SK-N-SH (cell line): ENCODE data around the gene ANKFN1. TPM values are rescaled to one million over a fixed set of nuclear protein-coding genes. Genes with fewer than 3 reads are reported as not detected.

Source experiments
- CTCF ChIA-PET: fragments of 300-600, 350-600 bp; formaldehyde crosslinking; extraction: SDS; loops from one replicate; lab custom pipeline; 2021; lab: Yijun Ruan, JAX
- POLR2A ChIA-PET: fragments of 350-600 bp; sonication (Branson Sonifier 250); formaldehyde crosslinking; extraction: SDS; loops from one replicate; lab custom pipeline; 2020; ENCODE audit warnings: antibody characterized with exemption, inconsistent platforms; lab: Yijun Ruan, JAX
- DNase-seq: peaks from one replicate; pipeline ENCODE4 v3.0.0; 2012
- H2AFZ ChIP-seq: fragments of 200-600 bp; sonication (generic); 2 replicates; pipeline ENCODE4 v1.8.1; 2016; ENCODE audit warnings: antibody characterized with exemption, mild to moderate bottlenecking, low read depth
- H3F3A ChIP-seq: fragments of 200-600 bp; sonication (generic); replicated peaks from 2 replicates; pipeline ENCODE3; 2016; ENCODE audit warnings: antibody characterized with exemption, mild to moderate bottlenecking; ENCODE audit not compliant: insufficient read depth
- H3K27ac ChIP-seq, 2 experiments: fragments of 200-500 bp in 1 of 2; fragments of 200-600 bp in 1 of 2; sonication (Bioruptor generic) in 1 of 2; sonication (generic), shearing (Covaris generic) in 1 of 2; 2 replicates each; pipeline versions ENCODE4 v1.5.1 to v1.6.1; 2014 to 2016; ENCODE audit warnings: low read depth in 2 of 2, inconsistent platforms in 1 of 2, low read length in 1 of 2, mild to moderate bottlenecking in 1 of 2, mixed read lengths in 1 of 2
- H3K27me3 ChIP-seq: fragments of 200-600 bp; sonication (generic), shearing (Covaris generic); 2 replicates; pipeline ENCODE4 v1.6.1; 2016; ENCODE audit warnings: mixed run types; ENCODE audit not compliant: insufficient read depth
- H3K36me3 ChIP-seq, 2 experiments: fragments of 200-500 bp in 1 of 2; fragments of 200-600 bp in 1 of 2; sonication (Bioruptor generic) in 1 of 2; sonication (generic) in 1 of 2; replicated peaks in 1 of 2; 2 replicates each; pipeline versions ENCODE3 to v1.5.1; 2014 to 2016; ENCODE audit warnings: low read length in 1 of 2, mild to moderate bottlenecking in 1 of 2; ENCODE audit not compliant: insufficient read depth in 2 of 2, control insufficient read depth in 1 of 2
- H3K4me1 ChIP-seq, 2 experiments: fragments of 200-500 bp in 1 of 2; fragments of 200-600 bp in 1 of 2; sonication (Bioruptor generic) in 1 of 2; sonication (generic), shearing (Covaris generic) in 1 of 2; 2 replicates each; pipeline versions ENCODE4 v1.5.1 to v1.6.1; 2014 to 2016; ENCODE audit warnings: low read depth in 1 of 2, low read length in 1 of 2, mixed run types in 1 of 2; ENCODE audit not compliant: insufficient read depth in 2 of 2, control insufficient read depth in 1 of 2
- H3K4me2 ChIP-seq: fragments of 200-600 bp; sonication (generic), shearing (Covaris generic); 2 replicates; pipeline ENCODE4 v1.6.1; 2017; ENCODE audit warnings: mixed run types
- H3K4me3 ChIP-seq, 2 experiments: fragments of 200-500 bp in 1 of 2; fragments of 200-600 bp in 1 of 2; sonication (Bioruptor generic) in 1 of 2; sonication (generic), shearing (Covaris generic) in 1 of 2; 2 replicates each; pipeline versions ENCODE4 v1.5.1 to v1.8.1; 2014 to 2016; ENCODE audit warnings: low read depth in 2 of 2, inconsistent platforms in 1 of 2, low read length in 1 of 2, mild to moderate bottlenecking in 1 of 2, mixed read lengths in 1 of 2, moderate library complexity in 1 of 2
- H3K79me2 ChIP-seq: fragments of 200-600 bp; sonication (generic); 2 replicates; pipeline ENCODE4 v1.8.1; 2017; ENCODE audit warnings: mild to moderate bottlenecking; ENCODE audit not compliant: insufficient read depth
- H3K9ac ChIP-seq: fragments of 200-600 bp; sonication (generic); 2 replicates; pipeline ENCODE4 v1.6.1; 2017; ENCODE audit warnings: mixed run types
- H3K9me2 ChIP-seq: fragments of 200-600 bp; sonication (generic); 2 replicates; pipeline ENCODE4 v1.6.1; 2017; ENCODE audit warnings: mixed run types
- H3K9me3 ChIP-seq: fragments of 200-600 bp; sonication (generic); 2 replicates; pipeline ENCODE4 v1.6.1; 2017; ENCODE audit warnings: mixed run types, mild to moderate bottlenecking, moderate library complexity
- H4K20me1 ChIP-seq: fragments of 200-600 bp; sonication (generic); 2 replicates; pipeline ENCODE4 v1.6.1; 2017; ENCODE audit warnings: mild to moderate bottlenecking, mixed run types; ENCODE audit not compliant: insufficient read depth
- CTCF ChIP-seq: fragments of 200-600 bp; sonication (generic); IDR thresholded peaks from 2 replicates; pipeline ENCODE4 v1.6.1; 2017; ENCODE audit warnings: antibody characterized with exemption, mild to moderate bottlenecking, moderate library complexity
- EP300 ChIP-seq, 2 experiments: IDR thresholded peaks; 2 replicates each; pipeline versions ENCODE4 v1.4.0 to v1.6.1; 2012; ENCODE audit warnings: borderline replicate concordance in 1 of 2, low read depth in 1 of 2, low read length in 1 of 2
- FOSL2 ChIP-seq: IDR thresholded peaks from 2 replicates; pipeline ENCODE4 v1.4.0; 2012; ENCODE audit warnings: low read depth, mild to moderate bottlenecking, moderate library complexity, borderline replicate concordance
- FOXM1 ChIP-seq: IDR thresholded peaks from 2 replicates; pipeline ENCODE4 v1.4.0; 2012; ENCODE audit warnings: low read depth, mild to moderate bottlenecking
- GATA2 ChIP-seq: sonication (generic); formaldehyde crosslinking; IDR thresholded peaks from 2 replicates; pipeline ENCODE4 v1.5.0; 2020; ENCODE audit warnings: mild to moderate bottlenecking, missing genetic modification reagents
- JUND ChIP-seq: IDR thresholded peaks from 2 replicates; pipeline ENCODE4 v1.4.0; 2012
- MEF2A ChIP-seq: IDR thresholded peaks from 2 replicates; pipeline ENCODE4 v1.4.0; 2012; ENCODE audit warnings: low read depth, borderline replicate concordance
- NFIC ChIP-seq: IDR thresholded peaks from 2 replicates; pipeline ENCODE4 v1.4.0; 2012; ENCODE audit warnings: borderline replicate concordance
- PBX3 ChIP-seq: IDR thresholded peaks from 2 replicates; pipeline ENCODE4; 2012
- POLR2AphosphoS5 ChIP-seq: IDR thresholded peaks from 2 replicates; pipeline ENCODE4 v1.6.1; 2012; ENCODE audit warnings: low read depth, low read length
- TCF12 ChIP-seq: IDR thresholded peaks from 2 replicates; pipeline ENCODE4 v1.4.0; 2012
- ZBTB33 ChIP-seq: IDR thresholded peaks from 2 replicates; pipeline ENCODE4 v1.4.0; 2012; ENCODE audit warnings: low read depth, borderline replicate concordance
- WGBS: methylation state at CpG from one replicate; pipeline ENCODE4 v1.1.6; 2017; ENCODE audit warnings: low lambda C conversion rate; 5-methylcytosine and 5-hydroxymethylcytosine counted together
- polyA plus RNA-seq, 3 experiments: library from polyadenylated mRNA; depleted of rRNA; stranded (reverse); fragments of >200 nt; gene quantifications; 2 replicates each; pipeline ENCODE4 v1.2.3, GENCODE V29; 2012

ANKFN1 gene
- polyA plus RNA-seq, 1 of the 3 experiments (the other 2 are of a cell fraction): 0.07 TPM

- ChIA-PET POLR2A (no interaction called here), CTCF (interaction anchor here (1.4 kb wide), 1 partner anchor 50 kb away, joined by 4 read pairs; no protein-coding TSS in a partner anchor)
- Histone ChIP-seq H3K36me3 (no peaks in the 10 kb centered on the region), H3K27me3 (peaks cover 16% of the 10 kb centered on the region; the same call in 1 of the 2 replicates), H3K4me3 (no peak overlapping the region), H4K20me1 (no peaks in the 10 kb centered on the region), H3K9me2 (no peaks in the 10 kb centered on the region), H3K9me3 (no peaks in the 10 kb centered on the region), H2AFZ (no peak overlapping the region), H3K9ac (no peak overlapping the region), H3K4me2 (no peak overlapping the region), H3K27ac (no peak overlapping the region), H3F3A (peaks cover 11% of the 10 kb centered on the region), H3K79me2 (no peaks in the 10 kb centered on the region), H3K4me1 (peaks cover 0 to 4% of the 10 kb centered on the region in 2 experiments; a peak in 1 of 4 replicates)
- TF ChIP-seq CTCF (no peak), PBX3 (0 out of 2 replicates have a peak, but pooled peaks have one; percentile 18), EP300 (IDR thresholded peaks at IDR 0.05; ENCODE audit: borderline replicate concordance in 1 of 2, low read depth in 1 of 2, low read length in 1 of 2) (0 out of 4 replicates have a peak, but pooled peaks of 1 of the 2 experiments have one; percentile 17), ZBTB33 (no peak), JUND (peak; percentile 56), TCF12 (peak; percentile 40; the same call in 1 of the 2 replicates), NFIC (peak; percentile 43; the same call in 1 of the 2 replicates), GATA2 (CRISPR knock-in tag) (no peak), FOSL2 (peak; percentile 55; the same call in 1 of the 2 replicates)
- WGBS: 7% methylated on average over 3 of the region's 3 CpGs
- DNase-seq: no peak
Observed at GRCh38 chr17:56111706-56112485, 41.4 kb upstream of the ANKFN1 start.

- Histone ChIP-seq H3K4me2 (no peak overlapping the region), H4K20me1 (no peaks in the 10 kb centered on the region), H3K9ac (no peak overlapping the region), H3K27me3 (peaks cover 8% of the 10 kb centered on the region; the same call in 1 of the 2 replicates), H3K36me3 (no peaks in the 10 kb centered on the region), H3K9me3 (no peaks in the 10 kb centered on the region), H3K27ac (no peak overlapping the region)
- DNase-seq: no peak
- TF ChIP-seq CTCF (no peak), POLR2AphosphoS5 (no peak), FOXM1 (no peak), MEF2A (no peak), GATA2 (CRISPR knock-in tag) (no peak)
- TF ChIP-seq, all 33 proteins: peak for 0
- ChIA-PET CTCF (interaction anchor here (0.8 kb wide), 1 partner anchor 13 kb away, joined by 3 read pairs; no protein-coding TSS in a partner anchor), POLR2A (no interaction called here)
- Histone ChIP-seq H3K79me2 (no peaks in the 10 kb centered on the region), H3F3A (peaks cover 11% of the 10 kb centered on the region), H2AFZ (no peak overlapping the region), H3K4me3 (no peak overlapping the region), H3K4me1 (peaks cover 0 to 4% of the 10 kb centered on the region in 2 experiments; a peak in 1 of 4 replicates), H3K9me2 (no peaks in the 10 kb centered on the region)
- 8% methylated on average over 2 of the region's 2 CpGs for WGBS
Observed at GRCh38 chr17:56113486-56113885, 39.8 kb upstream of the ANKFN1 start.
